GOT3 (cell line): ENCODE data around the gene SMOC2.

Experiments
- DNase-seq: peaks from one replicate; lab custom pipeline; 2025; ENCODE audit warnings: mixed read lengths; lab: John Stamatoyannopoulos, UW

Gene SMOC2

GRCh38 chr6:168574075-168574698, 133.2 kb downstream of the SMOC2 start:
- DNase-seq = no peak

- DNase-seq = no peak
These were observed 133.8 kb downstream of the SMOC2 start for GRCh38 chr6:168574699-168575195.

- DNase-seq = no peak
These were observed 134.5 kb downstream of the SMOC2 start for GRCh38 chr6:168575346-168576098.

GRCh38 chr6:168576388-168576787, 135.4 kb downstream of the SMOC2 start:
- no peak for DNase-seq

- no peak for DNase-seq
These were observed 136.5 kb downstream of the SMOC2 start for GRCh38 chr6:168577496-168577895.

GRCh38 chr6:168578036-168578435, 137.1 kb downstream of the SMOC2 start:
- no peak for DNase-seq

- no peak for DNase-seq
These were observed 140.3 kb downstream of the SMOC2 start for GRCh38 chr6:168581236-168581635.

- DNase-seq = no peak
These were observed 140.7 kb downstream of the SMOC2 start for GRCh38 chr6:168581706-168582105.

GRCh38 chr6:168582571-168582981, 141.6 kb downstream of the SMOC2 start:
- DNase-seq = no peak

GRCh38 chr6:168583126-168583525, 142.1 kb downstream of the SMOC2 start:
- no peak for DNase-seq

- DNase-seq = no peak
These were observed 142.8 kb downstream of the SMOC2 start for GRCh38 chr6:168583821-168584220.

GRCh38 chr6:168584249-168584648, 143.3 kb downstream of the SMOC2 start:
- no peak for DNase-seq

GRCh38 chr6:168584671-168585070, 143.7 kb downstream of the SMOC2 start:
- no peak for DNase-seq

GRCh38 chr6:168585441-168585840, 144.5 kb downstream of the SMOC2 start:
- no peak for DNase-seq

- DNase-seq = no peak
These were observed 148.3 kb downstream of the SMOC2 start for GRCh38 chr6:168589275-168589674.

- no peak for DNase-seq
These were observed 149.4 kb downstream of the SMOC2 start for GRCh38 chr6:168590406-168590805.

- DNase-seq = no peak
These were observed 155.4 kb downstream of the SMOC2 start for GRCh38 chr6:168596344-168596743.

- no peak for DNase-seq
These were observed 156.5 kb downstream of the SMOC2 start for GRCh38 chr6:168597471-168597875.

GRCh38 chr6:168598251-168599117, 157.5 kb downstream of the SMOC2 start:
- DNase-seq = no peak

GRCh38 chr6:168599118-168599494, 158.1 kb downstream of the SMOC2 start:
- no peak for DNase-seq

- no peak for DNase-seq
These were observed 158.9 kb downstream of the SMOC2 start for GRCh38 chr6:168599769-168600330.

GRCh38 chr6:168600381-168600780, 159.4 kb downstream of the SMOC2 start:
- DNase-seq = no peak
